Measurements from ENCODE around the gene SERP2.

GRCh38 chr13:44363631-44364344, 9.8 kb upstream of the SERP2 start:
- TF ChIP-seq CTCF (tag by site-specific recombination; IDR thresholded peaks at IDR 0.05) (no peak), HOXA7 (CRISPR knock-in tag; IDR thresholded peaks at IDR 0.05; ENCODE audit: borderline replicate concordance) (no peak), PBX3 (CRISPR knock-in tag; IDR thresholded peaks at IDR 0.05) (no peak), ZNF350 (tag by site-specific recombination; IDR thresholded peaks at IDR 0.05) (no peak), ZNF473 (tag by site-specific recombination; IDR thresholded peaks at IDR 0.05) (no peak)

All from HEK293 (cell line).